Tibial artery (tissue), 4 donors: Measurements from ENCODE around the gene MAST3.
"Not testable (repeated sequence)": the region's sequence is repeated elsewhere in the genome, so short reads cannot be mapped to it uniquely, and the experiment has no call there.

ENCODE experiments used
- DNase-seq, 2 donors: peaks; one replicate each; pipeline ENCODE4 v3.0.0-alpha.2; 2019
- H3K27ac ChIP-seq, 2 donors: fragments of 200-600 bp; sonication (generic) in 1 of 2; 1 replicate in 1 of 2; 2 replicates in 1 of 2; pipeline ENCODE4 v1.5.1; 2018 to 2019; ENCODE audit warnings: mild to moderate bottlenecking in 1 of 2
- H3K27me3 ChIP-seq, 2 donors: fragments of 200-600 bp; sonication (generic) in 1 of 2; one replicate each; pipeline versions ENCODE4 v1.5.1 to v1.6.0; 2016 to 2019
- H3K36me3 ChIP-seq, 3 donors: fragments of 200-600 bp; sonication (generic) in 2 of 3; one replicate each; pipeline ENCODE4 v1.5.1; 2016 to 2019; ENCODE audit warnings: mild to moderate bottlenecking in 2 of 3
- H3K4me1 ChIP-seq, 4 donors: fragments of 200-600 bp; sonication (generic) in 2 of 4; 1 replicate in 3 of 4; 2 replicates in 1 of 4; pipeline ENCODE4 v1.5.1; 2016 to 2019
- H3K4me3 ChIP-seq, 2 donors: fragments of 200-600 bp; sonication (generic) in 1 of 2; 1 replicate in 1 of 2; 2 replicates in 1 of 2; pipeline ENCODE4 v1.5.1; 2018 to 2019; ENCODE audit warnings: mild to moderate bottlenecking in 2 of 2
- H3K9me3 ChIP-seq, 3 donors: fragments of 200-600 bp; sonication (generic) in 1 of 3; one replicate each; pipeline ENCODE4 v1.5.1; 2016 to 2019
- CTCF ChIP-seq, 2 experiments: fragments of 200-600 bp in 1 of 2; fragments of 450-650 bp in 1 of 2; IDR thresholded peaks; one replicate each; pipeline ENCODE4 v1.5.1; 2017 to 2019; ENCODE audit warnings: antibody characterized with exemption in 2 of 2, mild to moderate bottlenecking in 1 of 2, moderate library complexity in 1 of 2
- intact Hi-C: fragments of 100-400 bp; cut with DNase I; formaldehyde crosslinking; loops from one replicate; pipeline ENCODE4 v1.15.0; 2023; ENCODE audit warnings: low total_unique reads

Gene MAST3

GRCh38 chr19:18158467-18158866 lies 60.9 kb downstream of the MAST3 start:
- Histone ChIP-seq H3K27me3 (no peaks in the 10 kb centered on the region), H3K27ac (peak overlapping the region; percentile 64 to 76), H3K36me3 (peaks cover 13 to 25% (median 16%) of the 10 kb centered on the region in 3 donors), H3K9me3 (no peaks in the 10 kb centered on the region), H3K4me3 (no peak overlapping the region), H3K4me1 (peaks cover 7 to 55% (median 42%) of the 10 kb centered on the region in 4 donors)
- TF ChIP-seq CTCF (IDR thresholded peaks at IDR 0.05), result no peak
- no peak for DNase-seq
- intact Hi-C loops, result no loop called here

GRCh38 chr19:18159059-18159616 lies 61.6 kb downstream of the MAST3 start:
- H3K27ac ChIP-seq, H3K4me3 ChIP-seq, H3K27me3 ChIP-seq, H3K9me3 ChIP-seq, DNase-seq, intact Hi-C loops: not testable (repeated sequence)
- peaks cover 17 to 32% (median 22%) of the 10 kb centered on the region in 3 donors for H3K36me3 ChIP-seq
- peaks cover 7 to 48% (median 35%) of the 10 kb centered on the region in 4 donors for H3K4me1 ChIP-seq

- Histone ChIP-seq H3K27ac (peak overlapping the region in 1 of 2 donors; percentile 76), H3K36me3 (peaks cover 17 to 36% (median 27%) of the 10 kb centered on the region in 3 donors), H3K4me1 (peaks cover 7 to 43% (median 31%) of the 10 kb centered on the region in 4 donors), H3K4me3 (no peak overlapping the region), H3K27me3 (no peaks in the 10 kb centered on the region), H3K9me3 (no peaks in the 10 kb centered on the region)
- intact Hi-C loops, result no loop called here
- no peak for TF ChIP-seq CTCF (IDR thresholded peaks at IDR 0.05)
- no peak for DNase-seq
Observed at GRCh38 chr19:18159810-18160209, 62.2 kb downstream of the MAST3 start.

GRCh38 chr19:18160493-18160970 lies 63.0 kb downstream of the MAST3 start:
- no peaks in the 10 kb centered on the region for H3K9me3 ChIP-seq
- no peak for DNase-seq
- intact Hi-C loops, result no loop called here
- peaks cover 17 to 43% (median 29%) of the 10 kb centered on the region in 3 donors for H3K36me3 ChIP-seq
- no peak for TF ChIP-seq CTCF (IDR thresholded peaks at IDR 0.05)
- peak overlapping the region; percentile 76 to 79 for H3K27ac ChIP-seq
- peak overlapping the region; percentile 47 to 54 for H3K4me3 ChIP-seq
- peaks cover 7 to 42% (median 31%) of the 10 kb centered on the region in 4 donors for H3K4me1 ChIP-seq
- H3K27me3 ChIP-seq, result no peaks in the 10 kb centered on the region

- intact Hi-C loops, result no loop called here
Observed at GRCh38 chr19:18160971-18161635, 63.5 kb downstream of the MAST3 start.

More at GRCh38 chr19:18160971-18161635, 63.5 kb downstream of the MAST3 start:
- Histone ChIP-seq H3K4me1 (peaks cover 7 to 36% (median 28%) of the 10 kb centered on the region in 4 donors), H3K27ac (peak overlapping the region; percentile 76 to 79), H3K9me3 (no peaks in the 10 kb centered on the region), H3K36me3 (peaks cover 17 to 43% (median 30%) of the 10 kb centered on the region in 3 donors), H3K4me3 (peak overlapping the region; percentile 47 to 54), H3K27me3 (no peaks in the 10 kb centered on the region)
- DNase-seq, result peak; percentile 58 to 82
- TF ChIP-seq CTCF (IDR thresholded peaks at IDR 0.05), result peak; percentile 48 to 85
